Measurements from ENCODE around the gene DAB2. TPM values are rescaled to one million over a fixed set of nuclear protein-coding genes. Genes with fewer than 3 reads are reported as not detected.

DAB2 gene
- total RNA-seq, 6 donors from 2014 or later, result 100 to 177 (median 144) TPM

DNA sequence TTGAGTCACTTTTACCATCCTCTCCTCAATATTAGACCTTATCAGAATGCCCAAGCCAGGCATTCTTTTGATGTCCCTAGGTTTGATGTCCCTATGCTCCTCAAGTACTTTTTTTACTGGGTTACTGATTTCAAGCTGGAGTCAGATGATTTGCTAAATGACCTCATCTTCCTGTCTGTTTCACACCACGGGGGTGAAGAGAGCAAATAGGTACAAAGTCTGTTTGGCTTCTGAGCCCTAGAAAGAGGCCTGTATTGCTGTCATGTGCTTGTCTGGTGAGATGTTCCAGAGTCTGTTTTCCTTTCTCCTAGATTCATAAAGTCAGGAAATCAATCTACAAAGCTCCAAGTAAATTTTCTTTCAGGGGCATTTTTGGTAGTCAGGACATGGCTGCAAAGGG, 12.7 kb upstream of the DAB2 start:
- Histone ChIP-seq H3K9me3 (no peaks in the 10 kb centered on the region), H3K4me3 (no peak overlapping the region), H3K36me3 (no peaks in the 10 kb centered on the region), H3K4me1 (peaks cover 0 to 12% (median 0%) of the 10 kb centered on the region in 4 donors), H3K27me3 (no peaks in the 10 kb centered on the region), H3K27ac (no peak overlapping the region)
- TF ChIP-seq POLR2AphosphoS5 (IDR thresholded peaks at IDR 0.05), result no peak
- no peak for TF ChIP-seq EP300 (IDR thresholded peaks at IDR 0.05)
- TF ChIP-seq POLR2A (IDR thresholded peaks at IDR 0.05), result no peak
- TF ChIP-seq, protein P1, sequence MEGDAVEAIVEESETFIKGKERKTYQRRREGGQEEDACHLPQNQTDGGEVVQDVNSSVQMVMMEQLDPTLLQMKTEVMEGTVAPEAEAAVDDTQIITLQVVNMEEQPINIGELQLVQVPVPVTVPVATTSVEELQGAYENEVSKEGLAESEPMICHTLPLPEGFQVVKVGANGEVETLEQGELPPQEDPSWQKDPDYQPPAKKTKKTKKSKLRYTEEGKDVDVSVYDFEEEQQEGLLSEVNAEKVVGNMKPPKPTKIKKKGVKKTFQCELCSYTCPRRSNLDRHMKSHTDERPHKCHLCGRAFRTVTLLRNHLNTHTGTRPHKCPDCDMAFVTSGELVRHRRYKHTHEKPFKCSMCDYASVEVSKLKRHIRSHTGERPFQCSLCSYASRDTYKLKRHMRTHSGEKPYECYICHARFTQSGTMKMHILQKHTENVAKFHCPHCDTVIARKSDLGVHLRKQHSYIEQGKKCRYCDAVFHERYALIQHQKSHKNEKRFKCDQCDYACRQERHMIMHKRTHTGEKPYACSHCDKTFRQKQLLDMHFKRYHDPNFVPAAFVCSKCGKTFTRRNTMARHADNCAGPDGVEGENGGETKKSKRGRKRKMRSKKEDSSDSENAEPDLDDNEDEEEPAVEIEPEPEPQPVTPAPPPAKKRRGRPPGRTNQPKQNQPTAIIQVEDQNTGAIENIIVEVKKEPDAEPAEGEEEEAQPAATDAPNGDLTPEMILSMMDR (IDR thresholded peaks at IDR 0.05), result no peak
- DNase-seq, result no peak
- WGBS, 2 donors, result 0 to 9% methylated on average over 1 of the region's 1 CpG
- ATAC-seq (ENCODE audit: low FRiP score in 2 of 2), result no peak

GRCh38 chr5:39433848-39434247, 9.1 kb upstream of the DAB2 start:
- Histone ChIP-seq H3K4me1 (no peaks in the 10 kb centered on the region), H3K36me3 (no peaks in the 10 kb centered on the region), H3K4me3 (no peak overlapping the region), H3K27ac (no peak overlapping the region), H3K9me3 (no peaks in the 10 kb centered on the region), H3K27me3 (no peaks in the 10 kb centered on the region)
- no peak for ATAC-seq (ENCODE audit: low FRiP score in 2 of 2)
- TF ChIP-seq POLR2AphosphoS5 (IDR thresholded peaks at IDR 0.05) (no peak), POLR2A (IDR thresholded peaks at IDR 0.05) (no peak), EP300 (IDR thresholded peaks at IDR 0.05) (no peak)
- TF ChIP-seq, protein P1 (IDR thresholded peaks at IDR 0.05), result no peak
- DNase-seq, result no peak
- 68 to 71% methylated on average over 4 of the region's 4 CpGs for WGBS, 2 donors

GRCh38 chr5:39432696-39433530, 8.1 kb upstream of the DAB2 start:
- H3K4me3 ChIP-seq, result no peak overlapping the region
- no peaks in the 10 kb centered on the region for H3K27me3 ChIP-seq
- no peaks in the 10 kb centered on the region for H3K9me3 ChIP-seq
- peak in 1 of 2 donors; percentile 39 for ATAC-seq (ENCODE audit: low FRiP score in 2 of 2)
- no peaks in the 10 kb centered on the region for H3K36me3 ChIP-seq
- H3K27ac ChIP-seq, result no peak overlapping the region
- DNase-seq, result no peak
- TF ChIP-seq POLR2AphosphoS5 (IDR thresholded peaks at IDR 0.05), result no peak
- no peak for TF ChIP-seq POLR2A (IDR thresholded peaks at IDR 0.05)
- TF ChIP-seq EP300 (IDR thresholded peaks at IDR 0.05), result no peak
- TF ChIP-seq, protein P1 (IDR thresholded peaks at IDR 0.05), result no peak
- WGBS, 2 donors, result 84 to 92% methylated on average over 12 of the region's 12 CpGs
- no peaks in the 10 kb centered on the region for H3K4me1 ChIP-seq

DNA sequence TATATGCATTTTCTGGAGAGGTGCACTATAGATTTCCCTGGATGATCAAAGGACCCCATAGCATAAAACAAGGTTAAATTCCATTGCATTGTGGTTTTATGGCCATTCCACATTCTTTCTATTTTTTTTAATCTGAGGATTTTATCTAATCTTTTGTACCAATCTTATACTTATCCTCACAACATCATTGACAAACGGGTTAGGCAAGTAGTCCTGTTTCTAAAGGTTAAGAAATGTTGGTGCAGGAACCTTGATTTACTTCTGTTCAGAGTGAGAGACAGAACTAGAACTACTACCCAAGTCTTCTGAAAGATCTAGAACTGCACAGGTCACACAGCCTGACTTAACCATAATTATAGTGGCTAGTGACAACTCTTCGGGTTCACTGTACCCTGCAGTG, 5.7 kb upstream of the DAB2 start:
- TF ChIP-seq, protein P1 (IDR thresholded peaks at IDR 0.05), result no peak
- TF ChIP-seq EP300 (IDR thresholded peaks at IDR 0.05) (no peak), POLR2AphosphoS5 (IDR thresholded peaks at IDR 0.05) (no peak), POLR2A (IDR thresholded peaks at IDR 0.05) (no peak)
- Histone ChIP-seq H3K9me3 (no peaks in the 10 kb centered on the region), H3K36me3 (no peaks in the 10 kb centered on the region), H3K4me3 (no peak overlapping the region), H3K27me3 (no peaks in the 10 kb centered on the region), H3K27ac (no peak overlapping the region), H3K4me1 (peaks cover 10 to 14% (median 14%) of the 10 kb centered on the region in 4 donors)
- no peak for ATAC-seq (ENCODE audit: low FRiP score in 2 of 2)
- WGBS, 2 donors, result 82 to 88% methylated on average over 2 of the region's 2 CpGs
- DNase-seq, result no peak

DNA sequence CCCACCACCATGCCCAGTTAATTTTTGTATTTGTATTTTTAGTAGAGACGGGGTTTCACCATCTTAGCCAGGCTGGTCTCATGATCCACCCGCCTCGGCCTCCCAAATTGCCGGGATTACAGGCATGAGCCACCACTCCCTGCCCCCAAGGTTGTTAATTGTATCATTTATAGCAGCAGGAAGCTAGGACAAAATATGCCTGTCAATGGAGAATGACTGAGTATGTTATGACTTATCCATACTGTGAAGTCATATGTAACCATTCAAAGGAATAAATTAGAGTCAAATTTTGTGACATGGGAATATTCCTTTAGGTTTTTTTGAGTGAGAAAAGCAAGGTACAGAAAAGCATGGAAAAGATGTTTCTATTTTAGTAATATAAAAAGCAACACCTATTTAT, 3.9 kb upstream of the DAB2 start:
- peaks cover 13 to 20% (median 16%) of the 10 kb centered on the region in 4 donors for H3K4me1 ChIP-seq
- TF ChIP-seq POLR2A (IDR thresholded peaks at IDR 0.05) (no peak), EP300 (IDR thresholded peaks at IDR 0.05) (no peak), POLR2AphosphoS5 (IDR thresholded peaks at IDR 0.05) (no peak)
- TF ChIP-seq, protein P1 (IDR thresholded peaks at IDR 0.05), result no peak
- H3K4me3 ChIP-seq, result no peak overlapping the region
- H3K9me3 ChIP-seq, result no peaks in the 10 kb centered on the region
- no peak overlapping the region for H3K27ac ChIP-seq
- ATAC-seq (ENCODE audit: low FRiP score in 2 of 2) (no peak), DNase-seq (no peak)
- no peaks in the 10 kb centered on the region for H3K27me3 ChIP-seq
- no peaks in the 10 kb centered on the region for H3K36me3 ChIP-seq
- 89 to 95% methylated on average over 4 of the region's 4 CpGs for WGBS, 2 donors

Data from upper lobe of left lung (tissue), 6 donors.